HCT116 (cell line): ENCODE data around the gene PLAGL1. TPM values are rescaled to one million over a fixed set of nuclear protein-coding genes. Genes with fewer than 3 reads are reported as not detected.

Experiments
- ATAC-seq: fragments of 200-7000 bp; cut with Tn5 transposase; 2 replicates; pipeline ENCODE4 v1.9.1; 2020; ENCODE audit warnings: mild to moderate bottlenecking, moderate library complexity
- BruUV-seq: library from RNA; stranded (reverse); fragments of 400-500 nt; replicated peaks from 2 replicates; lab custom pipeline; 2021; lab: Mats Ljungman, UMichigan
- CTCF ChIA-PET: fragments of 300-600 bp; sonication (Branson Sonifier 250); formaldehyde crosslinking; loops from one replicate; lab custom pipeline; 2021; ENCODE audit warnings: antibody characterized with exemption; lab: Charles Lee
- POLR2A ChIA-PET: fragments of 300-600, 350-600 bp; sonication (Branson Sonifier 250); formaldehyde crosslinking; loops from one replicate; lab custom pipeline; 2021; ENCODE audit warnings: antibody characterized with exemption; lab: Charles Lee
- RAD21 ChIA-PET, 2 experiments: fragments of 300-600 bp; sonication (Branson Sonifier 250); formaldehyde crosslinking; loops; one replicate each; lab custom pipeline; 2023; ENCODE audit warnings: low total read pairs in 2 of 2; ENCODE audit not compliant: uncharacterized antibody in 2 of 2, unreplicated experiment in 2 of 2, low non-redundant PET in 1 of 2; lab: Charles Lee
- DNase-seq: peaks from one replicate; pipeline ENCODE4 v3.0.0-alpha.2; 2010; ENCODE audit warnings: low read depth, low spot score
- H2AFZ ChIP-seq: fragments of 200-600 bp; shearing (Covaris generic), sonication (generic); 2 replicates; pipeline ENCODE4 v1.6.1; 2017; ENCODE audit warnings: low read depth, mixed run types, mixed read lengths, antibody characterized with exemption, low read length; ENCODE audit not compliant: poor library complexity, severe bottlenecking
- H3K27ac ChIP-seq: 2 replicates; pipeline ENCODE4 v1.5.1; 2012; ENCODE audit warnings: low read depth, low read length
- H3K27me3 ChIP-seq: fragments of 200-600 bp; sonication (generic); 2 replicates; pipeline ENCODE4 v1.6.1; 2016; ENCODE audit warnings: mixed run types, low read length, mixed read lengths; ENCODE audit not compliant: insufficient read depth
- H3K36me3 ChIP-seq, 2 experiments: fragments of 200-500 bp in 1 of 2; fragments of 200-600 bp in 1 of 2; sonication (Bioruptor generic) in 1 of 2; sonication (generic) in 1 of 2; 2 replicates each; pipeline versions ENCODE4 v1.5.1 to v1.6.1; 2014 to 2016; ENCODE audit warnings: low read length in 2 of 2, inconsistent platforms in 1 of 2, mixed read lengths in 1 of 2, mixed run types in 1 of 2; ENCODE audit not compliant: insufficient read depth in 2 of 2, control insufficient read depth in 1 of 2
- H3K4me1 ChIP-seq, 2 experiments: fragments of 200-600 bp in 1 of 2; sonication (generic) in 1 of 2; 2 replicates each; pipeline versions ENCODE4 v1.5.1 to v1.6.1; 2012 to 2017; ENCODE audit warnings: low read length in 2 of 2, inconsistent platforms in 1 of 2, mild to moderate bottlenecking in 1 of 2, mixed read lengths in 1 of 2, mixed run types in 1 of 2, moderate library complexity in 1 of 2; ENCODE audit not compliant: insufficient read depth in 2 of 2, control insufficient read depth in 1 of 2
- H3K4me2 ChIP-seq: fragments of 200-600 bp; sonication (generic); 2 replicates; pipeline ENCODE4 v1.6.1; 2017; ENCODE audit warnings: mixed run types, low read length, mixed read lengths
- H3K4me3 ChIP-seq, 2 experiments: fragments of 200-600 bp in 1 of 2; sonication (generic) in 1 of 2; replicated peaks in 1 of 2; 2 replicates each; pipeline ENCODE4 v1.5.1; 2011 to 2016; ENCODE audit warnings: low read length in 2 of 2, control low read depth in 1 of 2, low read depth in 1 of 2, mild to moderate bottlenecking in 1 of 2, mixed read lengths in 1 of 2, mixed run types in 1 of 2
- H3K79me2 ChIP-seq: fragments of 200-600 bp; sonication (generic); 2 replicates; pipeline ENCODE4 v1.6.1; 2017; ENCODE audit warnings: mild to moderate bottlenecking, mixed run types, low read length, moderate library complexity, mixed read lengths; ENCODE audit not compliant: insufficient read depth
- H3K9ac ChIP-seq: fragments of 200-600 bp; sonication (generic); 2 replicates; pipeline ENCODE4 v1.6.1; 2016; ENCODE audit warnings: low read length, mixed read lengths
- H3K9me2 ChIP-seq: fragments of 200-600 bp; sonication (generic), shearing (Covaris generic); 2 replicates; pipeline ENCODE4 v1.6.1; 2017; ENCODE audit warnings: mixed run types, mild to moderate bottlenecking, moderate library complexity; ENCODE audit not compliant: insufficient read depth
- H3K9me3 ChIP-seq, 2 experiments: fragments of 200-500 bp in 1 of 2; fragments of 200-600 bp in 1 of 2; sonication (Bioruptor generic) in 1 of 2; sonication (generic) in 1 of 2; 2 replicates each; pipeline ENCODE4 v1.6.1; 2014 to 2017; ENCODE audit warnings: low read length in 2 of 2, mixed read lengths in 2 of 2, inconsistent platforms in 1 of 2, low read depth in 1 of 2, mild to moderate bottlenecking in 1 of 2, mixed run types in 1 of 2, moderate library complexity in 1 of 2; ENCODE audit not compliant: control insufficient read depth in 1 of 2, insufficient read depth in 1 of 2
- H4K20me1 ChIP-seq: fragments of 200-600 bp; sonication (generic), shearing (Covaris generic); 2 replicates; pipeline ENCODE4 v1.6.1; 2017; ENCODE audit warnings: mixed run types, mild to moderate bottlenecking, moderate library complexity; ENCODE audit not compliant: insufficient read depth
- CBX3 ChIP-seq: IDR thresholded peaks from 2 replicates; pipeline ENCODE4 v1.6.1; 2012; ENCODE audit warnings: low read depth
- CEBPB ChIP-seq: IDR thresholded peaks from 2 replicates; pipeline ENCODE4 v1.6.1; 2012; ENCODE audit warnings: low read depth
- EGR1 ChIP-seq: IDR thresholded peaks from 2 replicates; pipeline ENCODE4 v1.6.1; 2012; ENCODE audit warnings: low read depth
- ELF1 ChIP-seq: IDR thresholded peaks from 2 replicates; pipeline ENCODE4 v1.6.1; 2012; ENCODE audit warnings: low read depth, borderline replicate concordance
- EZH2 ChIP-seq: fragments of 200-600 bp; sonication (generic); IDR thresholded peaks from 2 replicates; pipeline ENCODE4 v1.6.1; 2017; ENCODE audit warnings: antibody characterized with exemption, mixed run types
- EZH2phosphoT487 ChIP-seq: fragments of 200-600 bp; IDR thresholded peaks from 2 replicates; pipeline ENCODE4 v1.6.1; 2018; ENCODE audit warnings: antibody characterized with exemption, borderline replicate concordance
- POLR2A ChIP-seq: IDR thresholded peaks from 2 replicates; pipeline ENCODE4 v1.7.0; 2011; ENCODE audit warnings: borderline replicate concordance; ENCODE audit not compliant: insufficient read depth, insufficient read length; ENCODE audit errors: extremely low read depth
- SP1 ChIP-seq: IDR thresholded peaks from 2 replicates; pipeline ENCODE4 v1.6.1; 2012; ENCODE audit warnings: low read depth
- YY1 ChIP-seq: IDR thresholded peaks from 2 replicates; pipeline ENCODE4 v1.6.1; 2011; ENCODE audit warnings: low read length, low read depth, moderate library complexity, mild to moderate bottlenecking; ENCODE audit not compliant: insufficient replicate concordance; ENCODE audit errors: extremely low read depth
- ZNF274 ChIP-seq: fragments of 200-500 bp; sonication (Bioruptor generic); IDR thresholded peaks from 2 replicates; pipeline ENCODE4 v1.6.1; 2014; ENCODE audit warnings: mild to moderate bottlenecking, low read depth, low read length, inconsistent platforms
- intact Hi-C: fragments of 100-400 bp; cut with micrococcal nuclease; formaldehyde crosslinking; loops from 2 replicates; pipeline ENCODE4 v1.10.0; 2022
- total RNA-seq: library from RNA; stranded (reverse); gene quantifications from one replicate; pipeline ENCODE4 v1.2.1, GENCODE V29; 2021; ENCODE audit not compliant: unreplicated experiment
- TF ChIP-seq, protein P1 (sequence below): IDR thresholded peaks from 2 replicates; pipeline ENCODE4 v1.6.1; 2012; ENCODE audit warnings: low read depth
- TF ChIP-seq, protein P2 (sequence below): IDR thresholded peaks from 2 replicates; pipeline ENCODE4 v1.6.1; 2012

The PLAGL1 gene
- total RNA-seq, 1 experiment from 2014 or later = 35.6 TPM

DNA sequence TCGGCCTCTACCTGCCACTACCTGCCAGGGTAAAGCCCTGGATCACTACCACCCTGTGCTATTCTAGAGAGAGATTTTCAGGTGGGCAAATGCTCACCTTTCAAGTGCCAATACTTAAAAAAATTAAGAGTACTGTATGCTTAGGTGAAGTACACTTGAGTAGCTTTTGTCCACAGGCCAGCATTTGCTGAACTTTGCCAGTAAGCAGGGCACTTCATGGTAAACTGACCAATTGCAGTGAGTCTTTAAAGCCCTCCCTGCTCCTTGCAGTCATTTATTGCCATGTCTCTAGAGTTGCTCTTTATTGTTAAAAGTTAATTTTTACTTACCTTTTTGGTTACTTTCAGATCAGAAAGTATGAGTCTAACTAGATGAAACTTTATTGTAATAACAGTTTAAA, 58.5 kb downstream of the PLAGL1 start:
- Histone ChIP-seq H3K4me2 (no peak overlapping the region), H3K9ac (no peak overlapping the region)
- RAD21 ChIA-PET = no interaction called here
- intact Hi-C loops = no loop called here
- TF ChIP-seq EZH2 (no peak), ZNF274 (no peak)
- TF ChIP-seq, protein P1, sequence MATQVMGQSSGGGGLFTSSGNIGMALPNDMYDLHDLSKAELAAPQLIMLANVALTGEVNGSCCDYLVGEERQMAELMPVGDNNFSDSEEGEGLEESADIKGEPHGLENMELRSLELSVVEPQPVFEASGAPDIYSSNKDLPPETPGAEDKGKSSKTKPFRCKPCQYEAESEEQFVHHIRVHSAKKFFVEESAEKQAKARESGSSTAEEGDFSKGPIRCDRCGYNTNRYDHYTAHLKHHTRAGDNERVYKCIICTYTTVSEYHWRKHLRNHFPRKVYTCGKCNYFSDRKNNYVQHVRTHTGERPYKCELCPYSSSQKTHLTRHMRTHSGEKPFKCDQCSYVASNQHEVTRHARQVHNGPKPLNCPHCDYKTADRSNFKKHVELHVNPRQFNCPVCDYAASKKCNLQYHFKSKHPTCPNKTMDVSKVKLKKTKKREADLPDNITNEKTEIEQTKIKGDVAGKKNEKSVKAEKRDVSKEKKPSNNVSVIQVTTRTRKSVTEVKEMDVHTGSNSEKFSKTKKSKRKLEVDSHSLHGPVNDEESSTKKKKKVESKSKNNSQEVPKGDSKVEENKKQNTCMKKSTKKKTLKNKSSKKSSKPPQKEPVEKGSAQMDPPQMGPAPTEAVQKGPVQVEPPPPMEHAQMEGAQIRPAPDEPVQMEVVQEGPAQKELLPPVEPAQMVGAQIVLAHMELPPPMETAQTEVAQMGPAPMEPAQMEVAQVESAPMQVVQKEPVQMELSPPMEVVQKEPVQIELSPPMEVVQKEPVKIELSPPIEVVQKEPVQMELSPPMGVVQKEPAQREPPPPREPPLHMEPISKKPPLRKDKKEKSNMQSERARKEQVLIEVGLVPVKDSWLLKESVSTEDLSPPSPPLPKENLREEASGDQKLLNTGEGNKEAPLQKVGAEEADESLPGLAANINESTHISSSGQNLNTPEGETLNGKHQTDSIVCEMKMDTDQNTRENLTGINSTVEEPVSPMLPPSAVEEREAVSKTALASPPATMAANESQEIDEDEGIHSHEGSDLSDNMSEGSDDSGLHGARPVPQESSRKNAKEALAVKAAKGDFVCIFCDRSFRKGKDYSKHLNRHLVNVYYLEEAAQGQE = no peak
- TF ChIP-seq, all 23 proteins: peak for 0
- Histone ChIP-seq H3K79me2 (no peaks in the 10 kb centered on the region), H3K27me3 (no peaks in the 10 kb centered on the region), H3K9me3 (no peaks in the 10 kb centered on the region), H3K4me3 (no peak overlapping the region), H3K36me3 (no peaks in the 10 kb centered on the region), H3K27ac (no peak overlapping the region), H4K20me1 (no peaks in the 10 kb centered on the region), H2AFZ (no peak overlapping the region), H3K4me1 (no peaks in the 10 kb centered on the region), H3K9me2 (no peaks in the 10 kb centered on the region)
- DNase-seq (no peak), ATAC-seq (no peak)
- ChIA-PET POLR2A (no interaction called here), CTCF (no interaction called here)
- BruUV-seq = no TSS peak

DNA sequence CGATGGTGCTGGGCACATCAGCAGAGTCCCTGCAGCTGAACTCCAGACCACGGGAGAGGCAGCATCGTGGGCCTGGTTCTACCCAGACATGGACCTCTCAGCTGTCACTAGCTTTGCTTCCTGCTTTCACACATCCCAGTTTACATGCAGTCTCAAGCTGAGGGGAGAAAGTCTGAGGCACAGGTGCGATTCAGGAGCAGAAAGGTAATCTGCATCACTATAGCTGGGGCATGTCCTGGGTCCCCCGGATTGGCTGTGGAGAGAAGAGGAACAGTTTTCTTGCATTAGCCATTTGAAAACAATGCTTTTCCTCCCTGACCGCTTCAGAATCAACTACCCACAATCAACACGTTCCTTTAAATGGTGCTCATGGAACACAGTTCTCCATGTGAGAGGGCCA, 59.9 kb downstream of the PLAGL1 start:
- Histone ChIP-seq H3K79me2 (no peaks in the 10 kb centered on the region), H3K27me3 (no peaks in the 10 kb centered on the region), H3K27ac (no peak overlapping the region), H3K4me3 (no peak overlapping the region), H2AFZ (no peak overlapping the region), H3K9me3 (no peaks in the 10 kb centered on the region), H4K20me1 (no peaks in the 10 kb centered on the region), H3K9ac (no peak overlapping the region), H3K36me3 (no peaks in the 10 kb centered on the region), H3K9me2 (no peaks in the 10 kb centered on the region), H3K4me2 (no peak overlapping the region), H3K4me1 (no peaks in the 10 kb centered on the region)
- intact Hi-C loops = no loop called here
- TF ChIP-seq ELF1 (no peak), CEBPB (no peak), EZH2phosphoT487 (no peak), EGR1 (no peak), ZNF274 (no peak), EZH2 (no peak), SP1 (no peak), POLR2A (no peak), CBX3 (no peak), YY1 (no peak)
- TF ChIP-seq, protein P2, sequence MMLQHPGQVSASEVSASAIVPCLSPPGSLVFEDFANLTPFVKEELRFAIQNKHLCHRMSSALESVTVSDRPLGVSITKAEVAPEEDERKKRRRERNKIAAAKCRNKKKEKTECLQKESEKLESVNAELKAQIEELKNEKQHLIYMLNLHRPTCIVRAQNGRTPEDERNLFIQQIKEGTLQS = no peak
- TF ChIP-seq, protein P1 = no peak
- BruUV-seq = no TSS peak
- no peak for DNase-seq
- ChIA-PET POLR2A (no interaction called here), RAD21 (no interaction called here), CTCF (no interaction called here)
- no peak for ATAC-seq
